ENCODE results near the gene CPD. TPM values are rescaled to one million over a fixed set of nuclear protein-coding genes. Genes with fewer than 3 reads are reported as not detected.

The CPD gene
- polyA plus RNA-seq, 1 experiment: 109 TPM

- Histone ChIP-seq H3K27ac (ENCODE audit: low read depth, low read length) (no peak overlapping the region), H3K4me3 (ENCODE audit: low read depth, low read length) (no peak overlapping the region), H3K9me3 (ENCODE audit: control insufficient read depth, insufficient read depth, low read length) (no peaks in the 10 kb centered on the region), H3K27me3 (ENCODE audit: control insufficient read depth, insufficient read depth, low read length) (no peaks in the 10 kb centered on the region)
- TF ChIP-seq CTCF (IDR thresholded peaks at IDR 0.05; ENCODE audit: low read depth, low read length): no peak
- ChIA-PET POLR2A (no interaction called here), CTCF (no interaction called here)
- no peak for DNase-seq (ENCODE audit: low read depth, low spot score)
Measured at GRCh38 chr17:30421592-30421991, 42.9 kb downstream of the CPD start.

GRCh38 chr17:30422171-30422570 is 43.4 kb downstream of the CPD start:
- ChIA-PET CTCF (no interaction called here), POLR2A (no interaction called here)
- Histone ChIP-seq H3K27me3 (ENCODE audit: control insufficient read depth, insufficient read depth, low read length) (no peaks in the 10 kb centered on the region), H3K4me3 (ENCODE audit: low read depth, low read length) (no peak overlapping the region), H3K9me3 (ENCODE audit: control insufficient read depth, insufficient read depth, low read length) (no peaks in the 10 kb centered on the region), H3K27ac (ENCODE audit: low read depth, low read length) (no peak overlapping the region)
- TF ChIP-seq CTCF (IDR thresholded peaks at IDR 0.05; ENCODE audit: low read depth, low read length): no peak
- no peak for DNase-seq (ENCODE audit: low read depth, low spot score)

GRCh38 chr17:30424471-30424870 is 45.7 kb downstream of the CPD start:
- CTCF ChIA-PET: no interaction called here
- no peak for TF ChIP-seq CTCF (IDR thresholded peaks at IDR 0.05; ENCODE audit: low read depth, low read length)
- no peak for DNase-seq (ENCODE audit: low read depth, low spot score)
- Histone ChIP-seq H3K27me3 (ENCODE audit: control insufficient read depth, insufficient read depth, low read length) (no peaks in the 10 kb centered on the region), H3K9me3 (ENCODE audit: control insufficient read depth, insufficient read depth, low read length) (no peaks in the 10 kb centered on the region), H3K27ac (ENCODE audit: low read depth, low read length) (no peak overlapping the region), H3K4me3 (ENCODE audit: low read depth, low read length) (no peak overlapping the region)
- POLR2A ChIA-PET: no interaction called here

GRCh38 chr17:30426292-30426691 is 47.6 kb downstream of the CPD start:
- H3K9me3 ChIP-seq (ENCODE audit: control insufficient read depth, insufficient read depth, low read length): no peaks in the 10 kb centered on the region
- H3K4me3 ChIP-seq (ENCODE audit: low read depth, low read length): no peak overlapping the region
- DNase-seq (ENCODE audit: low read depth, low spot score): no peak
- no peak for TF ChIP-seq CTCF (IDR thresholded peaks at IDR 0.05; ENCODE audit: low read depth, low read length)
- ChIA-PET CTCF (no interaction called here), POLR2A (no interaction called here)
- no peak overlapping the region for H3K27ac ChIP-seq (ENCODE audit: low read depth, low read length)
- H3K27me3 ChIP-seq (ENCODE audit: control insufficient read depth, insufficient read depth, low read length): no peaks in the 10 kb centered on the region

GRCh38 chr17:30427611-30428010 is 48.9 kb downstream of the CPD start:
- ChIA-PET CTCF (no interaction called here), POLR2A (no interaction called here)
- no peak overlapping the region for H3K27ac ChIP-seq (ENCODE audit: low read depth, low read length)
- H3K4me3 ChIP-seq (ENCODE audit: low read depth, low read length): no peak overlapping the region
- H3K9me3 ChIP-seq (ENCODE audit: control insufficient read depth, insufficient read depth, low read length): no peaks in the 10 kb centered on the region
- H3K27me3 ChIP-seq (ENCODE audit: control insufficient read depth, insufficient read depth, low read length): no peaks in the 10 kb centered on the region
- TF ChIP-seq CTCF (IDR thresholded peaks at IDR 0.05; ENCODE audit: low read depth, low read length): no peak
- no peak for DNase-seq (ENCODE audit: low read depth, low spot score)
